HEK293T (cell line): Measurements from ENCODE around the gene MRPS26.

Experiments used
- CTCF ChIA-PET: fragments of 350-600 bp; formaldehyde crosslinking; extraction: SDS; loops from one replicate; lab custom pipeline; 2021; ENCODE audit warnings: antibody characterized with exemption, inconsistent platforms; lab: Yijun Ruan, JAX
- POLR2A ChIA-PET: fragments of 350-600 bp; formaldehyde crosslinking; extraction: SDS; loops from one replicate; lab custom pipeline; 2020; ENCODE audit warnings: antibody characterized with exemption, inconsistent platforms; lab: Yijun Ruan, JAX
- DNase-seq: peaks from one replicate; pipeline ENCODE4 v3.0.0; 2012; ENCODE audit warnings: mixed read lengths; ENCODE audit errors: extremely low spot score
- ARNT ChIP-seq: fragments of 450-650 bp; IDR thresholded peaks from 2 replicates; pipeline ENCODE4 v1.6.1; 2017; ENCODE audit warnings: mild to moderate bottlenecking
- BHLHE40 ChIP-seq: fragments of 450-650 bp; IDR thresholded peaks from 2 replicates; pipeline ENCODE4 v1.6.1; 2016; ENCODE audit warnings: mild to moderate bottlenecking, moderate library complexity, borderline replicate concordance
- CTBP1 ChIP-seq: fragments of 450-650 bp; IDR thresholded peaks from 2 replicates; pipeline ENCODE4 v1.6.1; 2016; ENCODE audit warnings: borderline replicate concordance
- ELF4 ChIP-seq: fragments of 450-650 bp; IDR thresholded peaks from 2 replicates; pipeline ENCODE4 v1.6.1; 2017; ENCODE audit warnings: antibody characterized with exemption
- FOXA1 ChIP-seq: fragments of 450-650 bp; IDR thresholded peaks from 2 replicates; pipeline ENCODE4 v1.6.1; 2016; ENCODE audit warnings: mild to moderate bottlenecking
- FOXK2 ChIP-seq: fragments of 450-650 bp; IDR thresholded peaks from 2 replicates; pipeline ENCODE4 v1.6.1; 2016; ENCODE audit warnings: mild to moderate bottlenecking
- FOXM1 ChIP-seq: fragments of 450-650 bp; IDR thresholded peaks from 2 replicates; pipeline ENCODE4 v1.6.1; 2017; ENCODE audit warnings: mild to moderate bottlenecking, borderline replicate concordance
- HDGF ChIP-seq: fragments of 450-650 bp; IDR thresholded peaks from 2 replicates; pipeline ENCODE4 v1.6.1; 2017; ENCODE audit warnings: antibody characterized with exemption, borderline replicate concordance
- L3MBTL2 ChIP-seq: fragments of 450-650 bp; conservative IDR thresholded peaks from 2 replicates; pipeline ENCODE4 v1.6.1; 2016; ENCODE audit warnings: mild to moderate bottlenecking
- LEF1 ChIP-seq: fragments of 450-650 bp; IDR thresholded peaks from 2 replicates; pipeline ENCODE4 v1.6.1; 2017; ENCODE audit warnings: mild to moderate bottlenecking, borderline replicate concordance
- NFRKB ChIP-seq: fragments of 450-650 bp; IDR thresholded peaks from 2 replicates; pipeline ENCODE4 v1.6.1; 2016; ENCODE audit warnings: mild to moderate bottlenecking, moderate library complexity
- SP1 ChIP-seq: fragments of 450-650 bp; IDR thresholded peaks from 2 replicates; pipeline ENCODE4 v1.6.1; 2017
- SUZ12 ChIP-seq: fragments of 450-650 bp; IDR thresholded peaks from 2 replicates; pipeline ENCODE4 v1.6.1; 2016; ENCODE audit warnings: mild to moderate bottlenecking
- TARDBP ChIP-seq: fragments of 450-650 bp; IDR thresholded peaks from 2 replicates; pipeline ENCODE4 v1.6.1; 2016
- ZNF384 ChIP-seq: fragments of 450-650 bp; IDR thresholded peaks from 2 replicates; pipeline ENCODE4 v1.6.1; 2016
- TF ChIP-seq, protein P1 (sequence below): fragments of 450-650 bp; IDR thresholded peaks from 2 replicates; pipeline ENCODE4 v1.6.1; 2016

The MRPS26 gene

DNA sequence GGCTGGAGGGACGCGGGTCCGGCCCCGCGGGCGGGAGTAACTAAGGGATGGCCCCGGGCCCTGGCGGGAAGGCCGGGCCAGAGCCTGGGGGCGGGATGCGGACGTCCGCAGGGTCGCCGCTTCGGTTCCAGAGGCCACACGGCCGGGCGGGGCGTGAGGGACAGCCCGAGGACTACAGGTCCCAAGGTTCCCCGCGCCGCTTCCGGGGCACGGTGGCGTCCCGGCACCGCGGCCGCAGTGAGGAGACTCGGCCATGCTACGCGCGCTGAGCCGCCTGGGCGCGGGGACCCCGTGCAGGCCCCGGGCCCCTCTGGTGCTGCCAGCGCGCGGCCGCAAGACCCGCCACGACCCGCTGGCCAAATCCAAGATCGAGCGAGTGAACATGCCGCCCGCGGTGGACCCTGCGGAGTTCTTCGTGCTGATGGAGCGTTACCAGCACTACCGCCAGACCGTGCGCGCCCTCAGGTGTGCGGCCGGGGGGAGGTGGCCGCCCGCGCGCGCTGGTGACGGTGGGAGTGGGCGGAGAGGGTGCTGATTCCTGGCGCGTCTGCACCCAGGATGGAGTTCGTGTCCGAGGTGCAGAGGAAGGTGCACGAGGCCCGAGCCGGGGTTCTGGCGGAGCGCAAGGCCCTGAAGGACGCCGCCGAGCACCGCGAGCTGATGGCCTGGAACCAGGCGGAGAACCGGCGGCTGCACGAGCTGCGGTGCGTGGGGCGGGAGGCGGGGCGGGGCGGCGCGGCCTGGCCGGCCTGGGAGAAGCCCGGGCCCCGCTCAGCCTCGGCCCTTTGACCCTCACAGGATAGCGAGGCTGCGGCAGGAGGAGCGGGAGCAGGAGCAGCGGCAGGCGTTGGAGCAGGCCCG is at the start of gene MRPS26:
TSS of gene MRPS26 (plus strand) at position 237 of the 861 bp plus-strand sequence. CDS start at position 254, 17 bp downstream.
- CTCF ChIA-PET = no interaction called here
- peak; percentile 90 for DNase-seq
- POLR2A ChIA-PET = interaction anchor here (0.9 to 1.8 kb wide), 4 partner anchors 38 to 382 kb away, joined by 3 to 5 read pairs (median 3); partner anchors contain the start of genes FASTKD5, IDH3B and UBOX5
- TF ChIP-seq SUZ12 = no peak
- TF ChIP-seq ZNF384 = no peak
- peak; percentile 47; the same call in 1 of the 2 replicates for TF ChIP-seq ELF4
- TF ChIP-seq, protein P1, sequence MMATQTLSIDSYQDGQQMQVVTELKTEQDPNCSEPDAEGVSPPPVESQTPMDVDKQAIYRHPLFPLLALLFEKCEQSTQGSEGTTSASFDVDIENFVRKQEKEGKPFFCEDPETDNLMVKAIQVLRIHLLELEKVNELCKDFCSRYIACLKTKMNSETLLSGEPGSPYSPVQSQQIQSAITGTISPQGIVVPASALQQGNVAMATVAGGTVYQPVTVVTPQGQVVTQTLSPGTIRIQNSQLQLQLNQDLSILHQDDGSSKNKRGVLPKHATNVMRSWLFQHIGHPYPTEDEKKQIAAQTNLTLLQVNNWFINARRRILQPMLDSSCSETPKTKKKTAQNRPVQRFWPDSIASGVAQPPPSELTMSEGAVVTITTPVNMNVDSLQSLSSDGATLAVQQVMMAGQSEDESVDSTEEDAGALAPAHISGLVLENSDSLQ = peak; percentile 67
- peak; percentile 2; the same call in 1 of the 2 replicates for TF ChIP-seq FOXM1
- TF ChIP-seq SP1 = no peak
- TF ChIP-seq L3MBTL2 = peak; percentile 83

DNA sequence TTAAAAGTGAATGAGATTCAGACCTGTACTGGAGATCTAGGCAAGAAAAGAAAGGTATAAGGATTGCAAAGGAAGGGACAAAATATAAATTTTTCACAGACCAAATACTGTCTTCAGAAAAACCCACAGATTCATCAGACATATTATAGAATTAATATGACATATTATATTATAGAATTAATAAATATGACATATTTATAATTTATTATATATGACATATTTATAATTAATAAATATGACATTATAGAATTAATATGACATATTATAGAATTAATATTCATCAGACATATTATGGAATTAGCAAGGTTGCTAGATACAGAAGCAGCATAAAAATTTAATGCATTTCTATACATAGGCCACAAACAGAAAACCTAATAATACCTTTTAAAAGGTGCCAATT is 47.1 kb upstream of the MRPS26 start:
- CTCF ChIA-PET = interaction anchor here (0.7 kb wide), 1 partner anchor 19 kb away, joined by 3 read pairs; no protein-coding TSS in a partner anchor
- TF ChIP-seq L3MBTL2 (no peak), FOXA1 (no peak), ARNT (no peak), BHLHE40 (no peak), LEF1 (no peak), CTBP1 (no peak), TARDBP (no peak), FOXK2 (no peak), SP1 (no peak), ELF4 (no peak), SUZ12 (no peak), NFRKB (no peak), ZNF384 (no peak), HDGF (no peak), FOXM1 (no peak)
- TF ChIP-seq, protein P1 = no peak
- no peak for DNase-seq
- POLR2A ChIA-PET = no interaction called here

DNA sequence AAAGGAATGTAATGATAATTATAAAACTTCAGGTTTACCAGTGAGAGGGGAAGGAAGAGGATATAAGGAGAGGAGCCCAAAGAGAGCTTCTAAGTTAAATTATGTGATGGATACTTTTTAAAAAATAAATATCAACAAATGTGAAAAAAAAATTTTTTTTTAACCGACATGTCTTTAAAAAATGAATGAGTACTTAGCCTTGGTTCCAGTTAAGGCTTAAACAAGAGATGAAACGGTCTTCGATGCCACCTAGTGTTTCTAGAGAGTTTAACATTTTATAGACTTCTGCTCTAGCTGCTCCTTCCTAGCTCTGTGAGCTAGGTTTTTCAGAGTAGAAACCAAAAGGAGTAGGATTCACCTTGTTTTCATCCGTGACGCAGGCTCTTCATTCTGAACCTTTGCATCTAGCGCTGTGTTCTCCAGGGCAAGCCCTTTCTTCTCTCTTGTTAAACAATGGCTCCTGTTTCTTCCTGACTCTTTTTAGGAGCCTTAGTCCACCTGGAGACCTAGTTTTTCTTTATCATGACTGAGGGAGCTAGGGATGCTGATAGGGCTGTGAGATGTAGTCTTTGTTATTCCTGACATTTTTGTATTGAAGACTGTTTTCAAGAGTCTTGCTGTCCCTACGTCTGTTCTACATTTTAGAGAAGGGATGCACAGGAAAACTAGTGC is 44.9 kb upstream of the MRPS26 start:
- ChIA-PET POLR2A (interaction anchor here (0.6 kb wide), 1 partner anchor 337 kb away, joined by 3 read pairs; the partner anchor contains the start of gene IDH3B), CTCF (interaction anchor here (0.6 to 1.4 kb wide), 8 partner anchors 10 to 239 kb away, joined by 3 to 4 read pairs (median 3); no protein-coding TSS in a partner anchor)
- peak; percentile 61 for DNase-seq
- TF ChIP-seq L3MBTL2 = no peak
- TF ChIP-seq, protein P1 = no peak
- TF ChIP-seq ZNF384 = no peak
- no peak for TF ChIP-seq CTBP1
- no peak for TF ChIP-seq BHLHE40
- no peak for TF ChIP-seq ARNT
- TF ChIP-seq FOXM1 = no peak
- TF ChIP-seq NFRKB = no peak
- no peak for TF ChIP-seq SP1

DNA sequence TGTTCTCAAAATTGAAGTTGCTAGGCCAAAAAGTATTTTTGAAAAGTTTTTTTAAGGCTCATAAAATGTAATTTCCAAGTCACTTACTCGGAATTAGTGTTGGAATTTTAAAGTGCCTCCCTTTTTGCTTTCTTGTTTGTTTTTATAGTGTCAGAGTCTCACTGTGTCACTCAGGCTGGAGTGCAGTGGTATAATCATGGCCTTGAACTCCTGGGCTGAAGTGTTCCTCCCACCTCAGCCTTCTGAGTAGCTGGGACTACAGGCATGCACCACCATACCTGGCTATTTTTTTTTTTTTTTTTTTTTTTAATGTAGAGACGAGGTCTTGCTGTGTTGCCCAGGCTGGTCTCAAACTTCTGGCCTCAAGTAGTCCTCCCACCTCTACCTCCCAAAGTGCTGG is 42.4 kb upstream of the MRPS26 start:
- ChIA-PET POLR2A (no interaction called here), CTCF (no interaction called here)
- no peak for DNase-seq
- TF ChIP-seq, protein P1 = peak; percentile 41; the same call in 1 of the 2 replicates
- TF ChIP-seq CTBP1 = no peak

DNA sequence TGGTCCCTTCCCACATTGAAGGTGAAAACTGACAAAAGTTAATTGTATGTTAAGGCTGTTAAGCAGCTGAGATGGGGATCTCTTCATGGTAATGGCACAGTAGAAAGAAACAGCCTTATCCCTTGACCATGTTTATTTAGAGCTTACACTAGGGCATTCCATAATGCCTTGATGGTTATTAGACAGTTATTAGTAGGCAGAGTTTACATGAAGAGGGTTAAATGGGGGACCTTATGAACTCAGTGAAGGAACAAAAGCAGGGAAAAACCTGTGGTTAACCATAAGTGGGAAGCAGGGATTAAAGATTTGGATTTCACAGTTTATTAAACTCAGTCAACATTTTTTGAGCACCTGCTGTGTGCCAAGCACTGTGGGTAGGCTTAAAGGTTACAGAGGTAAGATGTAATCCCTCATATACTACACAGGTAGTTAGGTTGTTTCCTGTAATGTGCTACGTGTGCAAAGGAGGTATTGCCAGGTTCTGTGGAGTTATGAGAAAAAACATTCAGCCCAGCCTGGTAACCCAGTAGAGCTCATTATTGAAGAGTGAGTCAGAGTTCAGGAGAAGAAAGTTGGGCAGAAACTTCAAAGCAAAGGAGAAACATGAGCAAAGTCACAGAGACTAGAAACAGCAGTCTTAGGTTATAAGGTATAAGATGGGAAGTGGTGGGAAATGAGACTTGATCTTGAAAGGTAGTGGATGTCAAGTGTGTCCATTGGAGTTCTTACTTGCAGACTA is 34.7 kb upstream of the MRPS26 start:
- DNase-seq = no peak
- TF ChIP-seq ARNT = no peak
- TF ChIP-seq CTBP1 = no peak
- no peak for TF ChIP-seq ELF4
- no peak for TF ChIP-seq LEF1
- no peak for TF ChIP-seq SP1
- TF ChIP-seq FOXK2 = no peak
- TF ChIP-seq FOXM1 = no peak
- TF ChIP-seq, protein P1 = no peak
- TF ChIP-seq ZNF384 = no peak
- TF ChIP-seq NFRKB = no peak
- TF ChIP-seq FOXA1 = no peak
- TF ChIP-seq BHLHE40 = no peak
- TF ChIP-seq SUZ12 = no peak
- TF ChIP-seq TARDBP = no peak
- TF ChIP-seq HDGF = no peak
- no peak for TF ChIP-seq L3MBTL2
- ChIA-PET CTCF (interaction anchor here (0.5 kb wide), 1 partner anchor 10 kb away, joined by 3 read pairs; no protein-coding TSS in a partner anchor), POLR2A (interaction anchor here (1.2 kb wide), 1 partner anchor 138 kb away, joined by 4 read pairs; the partner anchor contains the start of gene PTPRA)
